Loucy (cell line): Measurements from ENCODE around the gene TAF11L7.
"Not testable (repeated sequence)": the region's sequence is repeated elsewhere in the genome, so short reads cannot be mapped to it uniquely, and the experiment has no call there.

Experiments
- CTCF ChIP-seq: fragments of 200-600 bp; sonication (generic); conservative IDR thresholded peaks from 2 replicates; pipeline ENCODE4 v1.5.1; 2014; ENCODE audit warnings: mild to moderate bottlenecking, antibody characterized with exemption, low read length
- EZH2phosphoT487 ChIP-seq: fragments of 200-600 bp; IDR thresholded peaks from 2 replicates; pipeline ENCODE4 v1.6.1; 2018; ENCODE audit warnings: antibody characterized with exemption, mild to moderate bottlenecking, moderate library complexity, borderline replicate concordance

GRCh38 chr5:17585658-17586057, at the start of gene TAF11L7:
- TF ChIP-seq CTCF, EZH2phosphoT487: not testable (repeated sequence)
